ENCODE results near the gene GAS2.

Gene GAS2

DNA sequence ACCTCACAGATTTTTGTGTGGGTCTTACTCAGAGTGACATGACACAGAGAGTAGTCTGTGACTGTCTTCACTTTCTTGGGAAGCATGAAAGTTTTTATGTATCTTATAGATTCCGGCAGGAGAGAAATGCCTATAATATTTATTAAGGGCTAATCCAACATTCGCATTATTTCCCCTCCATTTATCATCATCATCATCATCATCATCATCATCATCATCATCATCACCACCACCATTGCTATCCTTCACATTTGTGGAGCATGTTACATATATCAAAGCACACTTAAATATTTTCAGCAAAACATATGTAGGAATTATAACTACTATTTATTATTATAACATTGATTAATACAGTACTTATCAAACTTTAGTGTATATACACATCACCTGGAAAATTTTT lies 66.2 kb downstream of the GAS2 start:
- Histone ChIP-seq H4K20me1 (ENCODE audit: low read depth, low read length) (no peaks in the 10 kb centered on the region; the same call in 1 of the 2 replicates), H3K4me3 (ENCODE audit: insufficient read depth, low read length, poor library complexity, severe bottlenecking) (no peak overlapping the region)
- TF ChIP-seq, protein P1, sequence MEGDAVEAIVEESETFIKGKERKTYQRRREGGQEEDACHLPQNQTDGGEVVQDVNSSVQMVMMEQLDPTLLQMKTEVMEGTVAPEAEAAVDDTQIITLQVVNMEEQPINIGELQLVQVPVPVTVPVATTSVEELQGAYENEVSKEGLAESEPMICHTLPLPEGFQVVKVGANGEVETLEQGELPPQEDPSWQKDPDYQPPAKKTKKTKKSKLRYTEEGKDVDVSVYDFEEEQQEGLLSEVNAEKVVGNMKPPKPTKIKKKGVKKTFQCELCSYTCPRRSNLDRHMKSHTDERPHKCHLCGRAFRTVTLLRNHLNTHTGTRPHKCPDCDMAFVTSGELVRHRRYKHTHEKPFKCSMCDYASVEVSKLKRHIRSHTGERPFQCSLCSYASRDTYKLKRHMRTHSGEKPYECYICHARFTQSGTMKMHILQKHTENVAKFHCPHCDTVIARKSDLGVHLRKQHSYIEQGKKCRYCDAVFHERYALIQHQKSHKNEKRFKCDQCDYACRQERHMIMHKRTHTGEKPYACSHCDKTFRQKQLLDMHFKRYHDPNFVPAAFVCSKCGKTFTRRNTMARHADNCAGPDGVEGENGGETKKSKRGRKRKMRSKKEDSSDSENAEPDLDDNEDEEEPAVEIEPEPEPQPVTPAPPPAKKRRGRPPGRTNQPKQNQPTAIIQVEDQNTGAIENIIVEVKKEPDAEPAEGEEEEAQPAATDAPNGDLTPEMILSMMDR (IDR thresholded peaks at IDR 0.05; ENCODE audit: insufficient read depth, low read length, poor library complexity, severe bottlenecking), result no peak
- TF ChIP-seq EZH2phosphoT487 (conservative IDR thresholded peaks at IDR 0.05; ENCODE audit: low read length), result no peak

DNA sequence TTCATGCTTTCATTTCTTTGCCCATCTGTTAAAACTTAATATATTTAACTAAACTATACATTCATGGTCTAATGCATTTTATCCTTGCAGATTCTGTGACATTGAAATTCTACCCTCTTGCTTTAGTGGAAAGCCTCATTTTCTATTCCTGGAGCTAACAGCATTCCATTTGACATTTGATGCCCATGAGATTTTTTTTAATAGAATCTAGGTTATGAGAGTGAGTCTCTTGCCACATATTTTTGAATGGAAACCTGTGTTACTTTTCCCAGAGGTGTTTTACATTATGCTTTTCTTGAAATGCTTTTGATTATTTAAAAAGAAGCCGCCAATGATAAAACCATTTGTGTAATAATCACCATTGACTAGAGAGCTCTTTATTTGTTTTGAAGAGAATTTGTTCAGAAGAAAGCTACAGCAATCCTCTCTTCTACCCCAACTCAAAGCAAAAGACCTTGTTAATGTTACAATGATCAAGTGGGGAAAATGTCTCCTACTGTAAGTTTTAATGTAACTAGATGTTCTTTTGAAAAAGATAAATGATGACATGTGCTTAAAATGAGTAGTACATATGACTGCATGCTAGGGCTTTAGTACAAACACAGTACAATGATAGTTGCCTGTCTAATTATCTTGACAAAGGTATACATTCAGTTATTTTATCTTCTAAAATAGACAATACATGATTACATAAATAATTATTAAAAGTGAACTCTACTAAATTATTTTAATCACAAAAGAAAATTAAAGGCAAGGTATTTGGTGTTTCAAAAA lies 67.3 kb downstream of the GAS2 start:
- H3K36me3 ChIP-seq (ENCODE audit: low read length), result no peaks in the 10 kb centered on the region
- no peaks in the 10 kb centered on the region for H3F3A ChIP-seq (ENCODE audit: insufficient read depth)
- H3K9me2 ChIP-seq (replicated peaks; ENCODE audit: insufficient read depth, low read length), result no peaks in the 10 kb centered on the region
- H3K27me3 ChIP-seq (ENCODE audit: low read length), result no peaks in the 10 kb centered on the region
- TF ChIP-seq, protein P1 (IDR thresholded peaks at IDR 0.05; ENCODE audit: insufficient read depth, low read length, poor library complexity, severe bottlenecking), result no peak
- TF ChIP-seq EZH2phosphoT487 (conservative IDR thresholded peaks at IDR 0.05; ENCODE audit: low read length), result no peak
- H3K4me2 ChIP-seq (ENCODE audit: low read depth, low read length, poor library complexity, severe bottlenecking), result no peak overlapping the region
- no peak overlapping the region for H2AFZ ChIP-seq (ENCODE audit: low read depth, low read length, severe bottlenecking)
- H4K20me1 ChIP-seq (ENCODE audit: low read depth, low read length), result no peaks in the 10 kb centered on the region; the same call in 1 of the 2 replicates
- H3K9ac ChIP-seq (ENCODE audit: low read length), result no peak overlapping the region
- no peaks in the 10 kb centered on the region for H3K79me2 ChIP-seq (ENCODE audit: insufficient read depth, low read length)
- no peaks in the 10 kb centered on the region for H3K9me3 ChIP-seq (ENCODE audit: insufficient read depth, low read length)
- no peak overlapping the region for H3K4me3 ChIP-seq (ENCODE audit: insufficient read depth, low read length, poor library complexity, severe bottlenecking)
- no peak overlapping the region for H3K27ac ChIP-seq (ENCODE audit: low read depth, low read length)

More for the DNA sequence above, 66.2 kb downstream of the GAS2 start:
- H3K27me3 ChIP-seq (ENCODE audit: low read length), result no peaks in the 10 kb centered on the region
- no peak overlapping the region for H2AFZ ChIP-seq (ENCODE audit: low read depth, low read length, severe bottlenecking)
- H3F3A ChIP-seq (ENCODE audit: insufficient read depth), result no peaks in the 10 kb centered on the region
- no peak overlapping the region for H3K4me2 ChIP-seq (ENCODE audit: low read depth, low read length, poor library complexity, severe bottlenecking)
- H3K9me2 ChIP-seq (replicated peaks; ENCODE audit: insufficient read depth, low read length), result no peaks in the 10 kb centered on the region
- no peak overlapping the region for H3K27ac ChIP-seq (ENCODE audit: low read depth, low read length)
- H3K79me2 ChIP-seq (ENCODE audit: insufficient read depth, low read length), result no peaks in the 10 kb centered on the region
- H3K36me3 ChIP-seq (ENCODE audit: low read length), result no peaks in the 10 kb centered on the region
- no peak overlapping the region for H3K9ac ChIP-seq (ENCODE audit: low read length)
- no peaks in the 10 kb centered on the region for H3K9me3 ChIP-seq (ENCODE audit: insufficient read depth, low read length)

GRCh38 chr11:22734628-22735345 lies 68.4 kb downstream of the GAS2 start:
- no peak overlapping the region for H3K4me3 ChIP-seq (ENCODE audit: insufficient read depth, low read length, poor library complexity, severe bottlenecking)
- TF ChIP-seq EZH2phosphoT487 (conservative IDR thresholded peaks at IDR 0.05; ENCODE audit: low read length), result no peak
- H4K20me1 ChIP-seq (ENCODE audit: low read depth, low read length), result no peaks in the 10 kb centered on the region; the same call in 1 of the 2 replicates
- no peaks in the 10 kb centered on the region for H3K9me2 ChIP-seq (replicated peaks; ENCODE audit: insufficient read depth, low read length)
- H3K27me3 ChIP-seq (ENCODE audit: low read length), result no peaks in the 10 kb centered on the region
- no peak overlapping the region for H2AFZ ChIP-seq (ENCODE audit: low read depth, low read length, severe bottlenecking)
- H3K79me2 ChIP-seq (ENCODE audit: insufficient read depth, low read length), result no peaks in the 10 kb centered on the region
- no peak overlapping the region for H3K4me2 ChIP-seq (ENCODE audit: low read depth, low read length, poor library complexity, severe bottlenecking)
- H3K27ac ChIP-seq (ENCODE audit: low read depth, low read length), result no peak overlapping the region
- H3F3A ChIP-seq (ENCODE audit: insufficient read depth), result no peaks in the 10 kb centered on the region
- no peak overlapping the region for H3K9ac ChIP-seq (ENCODE audit: low read length)
- H3K9me3 ChIP-seq (ENCODE audit: insufficient read depth, low read length), result no peaks in the 10 kb centered on the region
- no peaks in the 10 kb centered on the region for H3K36me3 ChIP-seq (ENCODE audit: low read length)
